Neural cell (in vitro differentiated cells): ENCODE data around the gene ZNF521. TPM values are rescaled to one million over a fixed set of nuclear protein-coding genes. Genes with fewer than 3 reads are reported as not detected.

Source experiments
- H2AFZ ChIP-seq: fragments of 200-600, 300-800 bp; sonication (generic), shearing (Covaris generic); 2 replicates; pipeline ENCODE4 v1.6.0; 2014; ENCODE audit warnings: low read depth, mild to moderate bottlenecking, antibody characterized with exemption, low read length, moderate library complexity
- H3F3A ChIP-seq: fragments of 200-600 bp; shearing (Covaris generic); 2 replicates; pipeline ENCODE4 v1.6.1; 2016; ENCODE audit warnings: mild to moderate bottlenecking, moderate library complexity, mixed read lengths, antibody characterized with exemption, low read length; ENCODE audit not compliant: insufficient read depth, poor library complexity, severe bottlenecking
- H3K27ac ChIP-seq: fragments of 200-600, 300-800 bp; sonication (generic), shearing (Covaris generic); 2 replicates; pipeline ENCODE4 v1.5.1; 2014; ENCODE audit warnings: mild to moderate bottlenecking, low read length, moderate library complexity
- H3K27me3 ChIP-seq: fragments of 300-800, 200-600 bp; sonication (generic), shearing (Covaris generic); 2 replicates; pipeline ENCODE4 v1.6.0; 2014; ENCODE audit warnings: mild to moderate bottlenecking, low read depth, low read length, moderate library complexity; ENCODE audit not compliant: insufficient read depth
- H3K36me3 ChIP-seq: fragments of 300-800, 200-600 bp; sonication (generic), shearing (Covaris generic); 2 replicates; pipeline ENCODE4 v1.5.1; 2014; ENCODE audit warnings: mild to moderate bottlenecking, antibody characterized with exemption, low read length, moderate library complexity; ENCODE audit not compliant: insufficient read depth
- H3K4me2 ChIP-seq: fragments of 300-800, 200-600 bp; sonication (generic), shearing (Covaris generic); 2 replicates; pipeline ENCODE4 v1.6.0; 2014; ENCODE audit warnings: mild to moderate bottlenecking, low read length
- H3K4me3 ChIP-seq: fragments of 300-800, 200-600 bp; sonication (generic), shearing (Covaris generic); 2 replicates; pipeline ENCODE4 v1.5.1; 2014; ENCODE audit warnings: mild to moderate bottlenecking, low read length, moderate library complexity
- H3K79me2 ChIP-seq: fragments of 200-600 bp; shearing (Covaris generic); replicated peaks from 2 replicates; pipeline ENCODE4 v1.6.0; 2014; ENCODE audit warnings: mild to moderate bottlenecking, low read length, moderate library complexity; ENCODE audit not compliant: insufficient read depth
- H3K9ac ChIP-seq: fragments of 300-800, 200-600 bp; sonication (generic), shearing (Covaris generic); 2 replicates; pipeline ENCODE4 v1.6.1; 2016; ENCODE audit warnings: mild to moderate bottlenecking, low read length, mixed read lengths
- H3K9me2 ChIP-seq: fragments of 200-600 bp; shearing (Covaris generic); 2 replicates; pipeline ENCODE4 v1.6.1; 2016; ENCODE audit warnings: mild to moderate bottlenecking, low read length, mixed read lengths; ENCODE audit not compliant: insufficient read depth
- H3K9me3 ChIP-seq: fragments of 200-600, 300-800 bp; sonication (generic), shearing (Covaris generic); 2 replicates; pipeline ENCODE4 v1.6.1; 2016; ENCODE audit warnings: mild to moderate bottlenecking, mixed run types, low read length, moderate library complexity, mixed read lengths
- H4K20me1 ChIP-seq: fragments of 200-600 bp; shearing (Covaris generic); 2 replicates; pipeline ENCODE4 v1.6.1; 2016; ENCODE audit warnings: mild to moderate bottlenecking, mixed run types; ENCODE audit not compliant: insufficient read depth
- EP300 ChIP-seq: fragments of 450-650 bp; conservative IDR thresholded peaks from 2 replicates; pipeline ENCODE4 v1.6.1; 2014; ENCODE audit warnings: antibody characterized with exemption, mild to moderate bottlenecking, moderate library complexity; ENCODE audit not compliant: poor library complexity, severe bottlenecking
- EZH2 ChIP-seq: fragments of 200-600, 300-800 bp; shearing (Covaris generic), sonication (generic); IDR thresholded peaks from 2 replicates; pipeline ENCODE4 v1.6.1; 2014; ENCODE audit warnings: antibody characterized with exemption, low read length, borderline replicate concordance, mild to moderate bottlenecking; ENCODE audit not compliant: insufficient read depth, poor library complexity, severe bottlenecking
- MXI1 ChIP-seq: fragments of 450-650 bp; conservative IDR thresholded peaks from 2 replicates; pipeline ENCODE4 v1.6.1; 2014; ENCODE audit warnings: antibody characterized with exemption, mild to moderate bottlenecking; ENCODE audit not compliant: poor library complexity, severe bottlenecking
- POLR2AphosphoS5 ChIP-seq: IDR thresholded peaks from 2 replicates; pipeline ENCODE4 v1.6.1; 2012
- RAD21 ChIP-seq: fragments of 450-650 bp; conservative IDR thresholded peaks from 2 replicates; pipeline ENCODE4 v1.6.1; 2014; ENCODE audit warnings: antibody characterized with exemption, mild to moderate bottlenecking, moderate library complexity
- REST ChIP-seq: IDR thresholded peaks from 2 replicates; pipeline ENCODE4 v1.6.1; 2012; ENCODE audit warnings: borderline replicate concordance
- SMC3 ChIP-seq: fragments of 450-650 bp; conservative IDR thresholded peaks from 2 replicates; pipeline ENCODE4 v1.6.1; 2014; ENCODE audit warnings: antibody characterized with exemption, mild to moderate bottlenecking, moderate library complexity; ENCODE audit not compliant: poor library complexity
- TAF1 ChIP-seq: IDR thresholded peaks from 2 replicates; pipeline ENCODE4 v1.6.1; 2012; ENCODE audit warnings: low read depth
- polyA plus RNA-seq: library from polyadenylated mRNA; depleted of rRNA; stranded (reverse); fragments of >200 nt; gene quantifications from 2 replicates; pipeline ENCODE4 v1.2.3, GENCODE V29; 2014
- TF ChIP-seq, protein P1 (sequence below): fragments of 450-650 bp; IDR thresholded peaks from 2 replicates; pipeline ENCODE4 v1.5.1; 2014; ENCODE audit warnings: antibody characterized with exemption, mild to moderate bottlenecking, moderate library complexity; ENCODE audit not compliant: poor library complexity, severe bottlenecking

ZNF521 gene
- polyA plus RNA-seq, 1 donor from 2014 or later, result 101 TPM

GRCh38 chr18:25341831-25342230 is 10.1 kb downstream of the ZNF521 start:
- no peaks in the 10 kb centered on the region for H3K9me3 ChIP-seq
- H3K27me3 ChIP-seq, result no peaks in the 10 kb centered on the region
- TF ChIP-seq REST (no peak), TAF1 (no peak), EP300 (no peak), MXI1 (no peak), POLR2AphosphoS5 (no peak), RAD21 (no peak), SMC3 (no peak), EZH2 (no peak)
- TF ChIP-seq, protein P1, sequence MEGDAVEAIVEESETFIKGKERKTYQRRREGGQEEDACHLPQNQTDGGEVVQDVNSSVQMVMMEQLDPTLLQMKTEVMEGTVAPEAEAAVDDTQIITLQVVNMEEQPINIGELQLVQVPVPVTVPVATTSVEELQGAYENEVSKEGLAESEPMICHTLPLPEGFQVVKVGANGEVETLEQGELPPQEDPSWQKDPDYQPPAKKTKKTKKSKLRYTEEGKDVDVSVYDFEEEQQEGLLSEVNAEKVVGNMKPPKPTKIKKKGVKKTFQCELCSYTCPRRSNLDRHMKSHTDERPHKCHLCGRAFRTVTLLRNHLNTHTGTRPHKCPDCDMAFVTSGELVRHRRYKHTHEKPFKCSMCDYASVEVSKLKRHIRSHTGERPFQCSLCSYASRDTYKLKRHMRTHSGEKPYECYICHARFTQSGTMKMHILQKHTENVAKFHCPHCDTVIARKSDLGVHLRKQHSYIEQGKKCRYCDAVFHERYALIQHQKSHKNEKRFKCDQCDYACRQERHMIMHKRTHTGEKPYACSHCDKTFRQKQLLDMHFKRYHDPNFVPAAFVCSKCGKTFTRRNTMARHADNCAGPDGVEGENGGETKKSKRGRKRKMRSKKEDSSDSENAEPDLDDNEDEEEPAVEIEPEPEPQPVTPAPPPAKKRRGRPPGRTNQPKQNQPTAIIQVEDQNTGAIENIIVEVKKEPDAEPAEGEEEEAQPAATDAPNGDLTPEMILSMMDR, result no peak
- no peak overlapping the region for H3K9ac ChIP-seq
- no peaks in the 10 kb centered on the region for H4K20me1 ChIP-seq
- no peak overlapping the region for H2AFZ ChIP-seq
- H3K9me2 ChIP-seq, result no peaks in the 10 kb centered on the region
- no peak overlapping the region for H3K4me2 ChIP-seq
- no peak overlapping the region for H3K4me3 ChIP-seq
- H3K27ac ChIP-seq, result no peak overlapping the region
- peaks cover 99% of the 10 kb centered on the region for H3K79me2 ChIP-seq
- H3K36me3 ChIP-seq, result no peaks in the 10 kb centered on the region
- H3F3A ChIP-seq, result peaks cover 4% of the 10 kb centered on the region

DNA sequence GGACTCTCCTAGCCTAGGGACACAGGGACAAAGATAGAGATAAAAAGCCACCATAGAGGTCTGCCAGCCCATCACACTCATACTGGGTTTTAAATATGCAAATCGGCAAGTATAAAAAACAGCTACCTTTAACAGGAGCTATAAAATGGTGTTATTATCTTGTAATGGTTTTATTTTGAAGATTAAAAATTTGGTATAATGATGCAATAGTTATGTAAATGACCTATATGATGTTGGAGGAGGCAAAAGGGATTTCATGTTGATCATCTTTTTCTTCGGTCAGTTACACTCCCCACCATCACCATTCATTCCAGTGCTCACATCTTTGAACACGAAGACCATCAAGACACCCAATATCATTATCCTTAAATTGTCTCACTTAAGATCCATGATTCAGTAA is 11.2 kb downstream of the ZNF521 start:
- H3F3A ChIP-seq, result peaks cover 4% of the 10 kb centered on the region
- H4K20me1 ChIP-seq, result no peaks in the 10 kb centered on the region
- no peak overlapping the region for H3K4me3 ChIP-seq
- H3K27ac ChIP-seq, result no peak overlapping the region
- H3K9ac ChIP-seq, result no peak overlapping the region
- no peaks in the 10 kb centered on the region for H3K9me3 ChIP-seq
- H3K4me2 ChIP-seq, result no peak overlapping the region
- no peaks in the 10 kb centered on the region for H3K36me3 ChIP-seq
- no peak for TF ChIP-seq POLR2AphosphoS5
- TF ChIP-seq MXI1, result no peak
- TF ChIP-seq EP300, result no peak
- no peak for TF ChIP-seq TAF1
- TF ChIP-seq, protein P1, result no peak
- TF ChIP-seq REST, result no peak
- no peak for TF ChIP-seq SMC3
- no peak for TF ChIP-seq EZH2
- TF ChIP-seq RAD21, result no peak
- H3K79me2 ChIP-seq, result peaks cover 99% of the 10 kb centered on the region
- H2AFZ ChIP-seq, result no peak overlapping the region
- no peaks in the 10 kb centered on the region for H3K27me3 ChIP-seq
- no peaks in the 10 kb centered on the region for H3K9me2 ChIP-seq
